Activated CD4-positive, alpha-beta T cell treated with anti-CD3 and anti-CD28 coated beads, Interleukin-10, Interleukin-2, amounts not matched to agents 100 ng/mL and 50 ng/mL, durations not matched to agents 16 hours and 8 hours (primary cell): ENCODE results near the gene PRSS56.
"Not testable (repeated sequence)": the region's sequence is repeated elsewhere in the genome, so short reads cannot be mapped to it uniquely, and the experiment has no call there.

ENCODE experiments used
- DNase-seq: peaks from one replicate; pipeline ENCODE4 v3.0.0-alpha.2; 2020

Gene PRSS56

GRCh38 chr2:232542715-232543467 is 22.7 kb downstream of the PRSS56 start:
- DNase-seq, result no peak

- no peak for DNase-seq
Measured at GRCh38 chr2:232543491-232543890, 23.3 kb downstream of the PRSS56 start.

GRCh38 chr2:232543928-232544631 is 23.9 kb downstream of the PRSS56 start:
- no peak for DNase-seq

- DNase-seq, result no peak
Measured at GRCh38 chr2:232544674-232545073, 24.5 kb downstream of the PRSS56 start.

- DNase-seq, result no peak
Measured at GRCh38 chr2:232545511-232546375, 25.6 kb downstream of the PRSS56 start.

GRCh38 chr2:232547991-232548390 is 27.8 kb downstream of the PRSS56 start:
- DNase-seq, result no peak

GRCh38 chr2:232549655-232550353 is 29.6 kb downstream of the PRSS56 start:
- DNase-seq, result no peak

GRCh38 chr2:232550354-232551249 is 30.4 kb downstream of the PRSS56 start, which contains the start of the genes EIF4E2 and TIGD1:
Gene EIF4E2, plus strand, starts transcription at chr2:232550689. Its CDS starts 36 bp downstream, at chr2:232550725.
Gene TIGD1, minus strand, starts transcription at chr2:232550557. Its CDS starts 675 bp downstream, at chr2:232549882.
- DNase-seq, result peak; percentile 96

- DNase-seq, result no peak
Measured at GRCh38 chr2:232551250-232551638, 31.1 kb downstream of the PRSS56 start.

- DNase-seq, result no peak
Measured at GRCh38 chr2:232551776-232552175, 31.6 kb downstream of the PRSS56 start.

- DNase-seq, result no peak
Measured at GRCh38 chr2:232556426-232556825, 36.2 kb downstream of the PRSS56 start.

- DNase-seq, result no peak
Measured at GRCh38 chr2:232562515-232563151, 42.4 kb downstream of the PRSS56 start.

- DNase-seq, result no peak
Measured at GRCh38 chr2:232563580-232563979, 43.4 kb downstream of the PRSS56 start.

- no peak for DNase-seq
Measured at GRCh38 chr2:232567721-232568120, 47.5 kb downstream of the PRSS56 start.

- DNase-seq, result no peak
Measured at GRCh38 chr2:232568161-232568560, 48.0 kb downstream of the PRSS56 start.

- DNase-seq, result no peak
Measured at GRCh38 chr2:232569541-232569940, 49.4 kb downstream of the PRSS56 start.

- DNase-seq, result not testable (repeated sequence)
Measured at GRCh38 chr2:232570481-232570880, 50.3 kb downstream of the PRSS56 start.

- no peak for DNase-seq
Measured at GRCh38 chr2:232571026-232571474, 50.9 kb downstream of the PRSS56 start.

- no peak for DNase-seq
Measured at GRCh38 chr2:232573042-232573441, 52.9 kb downstream of the PRSS56 start.

GRCh38 chr2:232573771-232574435 is 53.7 kb downstream of the PRSS56 start:
- no peak for DNase-seq
